T-cell (primary cell): ENCODE results near the gene VPS37D. TPM values are rescaled to one million over a fixed set of nuclear protein-coding genes. Genes with fewer than 3 reads are reported as not detected.

Experiments
- ATAC-seq, 4 experiments: fragments of 200-7000 bp in 3 of 4; fragments of 150-1000 bp in 1 of 4; cut with Tn5 transposase; replicated peaks in 1 of 4; 1 replicate in 3 of 4; 2 replicates in 1 of 4; pipeline ENCODE4 v1.10.0; 2021; ENCODE audit warnings: moderate library complexity in 3 of 4, mild to moderate bottlenecking in 2 of 4, moderate number of reproducible peaks in 1 of 4
- CTCF ChIA-PET, 2 donors: fragments of 300-600 bp; sonication (Branson Sonifier 250); formaldehyde crosslinking; loops; one replicate each; lab custom pipeline; 2022; ENCODE audit warnings: antibody characterized with exemption in 2 of 2; lab: Charles Lee
- POLR2A ChIA-PET, 2 donors: fragments of 300-600 bp; sonication (Branson Sonifier 250); formaldehyde crosslinking; loops; one replicate each; lab custom pipeline; 2022; ENCODE audit warnings: antibody characterized with exemption in 2 of 2; lab: Charles Lee
- DNase-seq, 35 experiments: peaks; one replicate each; pipeline versions ENCODE4 v3.0.0 to v3.0.0-alpha.2; 2013 to 2023
- H3K27ac ChIP-seq: one replicate; pipeline ENCODE4 v1.5.1; 2013; ENCODE audit warnings: low read length
- H3K27me3 ChIP-seq, 2 experiments: replicated peaks in 1 of 2; 1 replicate in 1 of 2; 2 replicates in 1 of 2; pipeline versions ENCODE4 v1.6.1 to v1.7.0; 2013; ENCODE audit warnings: low read length in 1 of 2, mixed read lengths in 1 of 2; ENCODE audit not compliant: control insufficient read depth in 2 of 2, insufficient read depth in 2 of 2; ENCODE audit errors: extremely low read depth in 1 of 2
- H3K36me3 ChIP-seq, 2 donors: 1 replicate in 1 of 2; 2 replicates in 1 of 2; pipeline versions ENCODE4 v1.6.1 to v1.7.0; 2013; ENCODE audit warnings: low read length in 1 of 2; ENCODE audit not compliant: control insufficient read depth in 2 of 2, insufficient read depth in 1 of 2; ENCODE audit errors: extremely low read depth in 1 of 2
- H3K4me1 ChIP-seq, 2 experiments: 1 replicate in 1 of 2; 2 replicates in 1 of 2; pipeline versions ENCODE4 v1.6.1 to v1.7.0; 2013; ENCODE audit warnings: low read length in 2 of 2, mixed read lengths in 1 of 2; ENCODE audit not compliant: insufficient read depth in 2 of 2, control insufficient read depth in 1 of 2; ENCODE audit errors: extremely low read depth in 1 of 2
- H3K4me3 ChIP-seq, 2 donors: 1 replicate in 1 of 2; 2 replicates in 1 of 2; pipeline versions ENCODE4 v1.5.1 to v1.7.0; 2013; ENCODE audit warnings: mild to moderate bottlenecking in 2 of 2, low read length in 1 of 2, moderate library complexity in 1 of 2; ENCODE audit not compliant: control insufficient read depth in 1 of 2; ENCODE audit errors: extremely low read depth in 1 of 2
- H3K9me3 ChIP-seq: 2 replicates; pipeline ENCODE4 v1.7.0; 2013
- H3K27ac Mint-ChIP-seq, 2 donors: one replicate each; pipeline ENCODE4 v1.8.0; 2020 to 2021; ENCODE audit warnings: mild to moderate bottlenecking in 2 of 2, mixed read lengths in 2 of 2
- H3K27me3 Mint-ChIP-seq, 2 donors: one replicate each; pipeline ENCODE4 v1.8.0; 2021 to 2022; ENCODE audit warnings: mixed read lengths in 2 of 2
- H3K36me3 Mint-ChIP-seq: one replicate; pipeline ENCODE4 v1.8.0; 2021; ENCODE audit warnings: mixed read lengths
- H3K4me1 Mint-ChIP-seq, 3 donors: one replicate each; pipeline ENCODE4 v1.8.0; 2020 to 2022; ENCODE audit warnings: mixed read lengths in 3 of 3, mild to moderate bottlenecking in 1 of 3
- H3K4me3 Mint-ChIP-seq, 3 donors: one replicate each; pipeline ENCODE4 v1.8.0; 2020 to 2022; ENCODE audit warnings: mild to moderate bottlenecking in 3 of 3, mixed read lengths in 3 of 3, moderate library complexity in 3 of 3
- H3K9me3 Mint-ChIP-seq, 3 donors: one replicate each; pipeline ENCODE4 v1.8.0; 2020 to 2022; ENCODE audit warnings: mixed read lengths in 3 of 3
- WGBS: methylation state at CpG from one replicate; pipeline ENCODE4 v1.1.5; 2013; ENCODE audit warnings: missing lambda C conversion rate; ENCODE audit not compliant: insufficient coverage; 5-methylcytosine and 5-hydroxymethylcytosine counted together
- total RNA-seq, 35 experiments: library from RNA in 6 of 35; stranded (reverse) in 6 of 35; fragments of 120-200 nt in 1 of 35; gene quantifications; one replicate each; pipeline versions ENCODE4 v1.2.1 to v1.2.4 and lab custom pipeline; 2013 to 2026

The VPS37D gene
- total RNA-seq, 5 donors from 2014 or later (not counting 1 experiment from before 2014, with no cell fraction given) = 0.36 to 1.1 (median 0.57) TPM

GRCh38 chr7:73680501-73680900, 12.9 kb downstream of the VPS37D start:
- WGBS = 96% methylated on average over 4 of the region's 7 CpGs
- ChIA-PET POLR2A (interaction anchor here in 1 of 2 donors (0.6 kb wide), 1 partner anchor 16 kb away, joined by 3 read pairs; no protein-coding TSS in a partner anchor), CTCF (no interaction called here)
- H3K4me1 ChIP-seq = peaks cover 13 to 45% of the 10 kb centered on the region in 2 experiments
- no peak overlapping the region for H3K27ac ChIP-seq
- H3K4me3 Mint-ChIP-seq = peak overlapping the region; percentile 9 to 99 (median 94)
- H3K36me3 Mint-ChIP-seq = peaks cover 19% of the 10 kb centered on the region
- no peak overlapping the region for H3K27ac Mint-ChIP-seq
- DNase-seq = no peak
- peaks cover 4 to 30% of the 10 kb centered on the region in 2 donors for H3K36me3 ChIP-seq
- no peak overlapping the region for H3K4me3 ChIP-seq
- ATAC-seq = no peak
- H3K4me1 Mint-ChIP-seq = peaks cover 28 to 42% (median 38%) of the 10 kb centered on the region in 3 donors
- H3K27me3 ChIP-seq = no peaks in the 10 kb centered on the region
- no peaks in the 10 kb centered on the region for H3K9me3 Mint-ChIP-seq
- H3K27me3 Mint-ChIP-seq = no peaks in the 10 kb centered on the region
- H3K9me3 ChIP-seq = no peaks in the 10 kb centered on the region

- 80% methylated on average over 7 of the region's 8 CpGs for WGBS
- CTCF ChIA-PET = no interaction called here
Observed at GRCh38 chr7:73681031-73681430, 13.4 kb downstream of the VPS37D start.

GRCh38 chr7:73682745-73683055, 15.1 kb downstream of the VPS37D start:
- CTCF ChIA-PET = no interaction called here
- peak overlapping the region; percentile 87 for H3K27ac ChIP-seq
- peaks cover 7 to 44% of the 10 kb centered on the region in 2 donors for H3K36me3 ChIP-seq
- Mint-ChIP-seq H3K4me3 (peak overlapping the region; percentile 94 to 99 (median 96)), H3K36me3 (peaks cover 27% of the 10 kb centered on the region), H3K9me3 (no peaks in the 10 kb centered on the region), H3K27me3 (no peaks in the 10 kb centered on the region), H3K4me1 (peaks cover 28 to 46% (median 46%) of the 10 kb centered on the region in 3 donors), H3K27ac (peak overlapping the region; percentile 58 to 90)
- DNase-seq (no peak), ATAC-seq (no peak)
- peak overlapping the region; percentile 68 to 98 for H3K4me3 ChIP-seq
- no peaks in the 10 kb centered on the region for H3K9me3 ChIP-seq
- H3K27me3 ChIP-seq = no peaks in the 10 kb centered on the region
- POLR2A ChIA-PET = no interaction called here
- peaks cover 13 to 45% of the 10 kb centered on the region in 2 experiments for H3K4me1 ChIP-seq
- 1% methylated on average over 32 of the region's 33 CpGs for WGBS

More at GRCh38 chr7:73681031-73681430, 13.4 kb downstream of the VPS37D start:
- Histone ChIP-seq H3K36me3 (peaks cover 4 to 31% of the 10 kb centered on the region in 2 donors), H3K27me3 (no peaks in the 10 kb centered on the region), H3K4me1 (peaks cover 13 to 45% of the 10 kb centered on the region in 2 experiments), H3K9me3 (no peaks in the 10 kb centered on the region), H3K4me3 (no peak overlapping the region), H3K27ac (no peak overlapping the region)
- Mint-ChIP-seq H3K4me1 (peaks cover 28 to 43% (median 39%) of the 10 kb centered on the region in 3 donors), H3K4me3 (peak overlapping the region; percentile 94 to 99 (median 96)), H3K36me3 (peaks cover 20% of the 10 kb centered on the region), H3K27me3 (no peaks in the 10 kb centered on the region), H3K27ac (no peak overlapping the region), H3K9me3 (no peaks in the 10 kb centered on the region)
- no peak for DNase-seq
- POLR2A ChIA-PET = interaction anchor here in 1 of 2 donors (0.6 kb wide), 1 partner anchor 16 kb away, joined by 3 read pairs; no protein-coding TSS in a partner anchor
- ATAC-seq = no peak

- H3K36me3 ChIP-seq = peaks cover 8 to 43% of the 10 kb centered on the region in 2 donors
- peaks cover 22% of the 10 kb centered on the region for H3K36me3 Mint-ChIP-seq
- no peaks in the 10 kb centered on the region for H3K9me3 ChIP-seq
- under 1% methylated on average over 61 of the region's 68 CpGs for WGBS
- H3K4me3 ChIP-seq = peak within 1 kb of the TSS; percentile 68 to 98
- ChIA-PET POLR2A (no interaction called here), CTCF (no interaction called here)
- no peaks in the 10 kb centered on the region for H3K9me3 Mint-ChIP-seq
- DNase-seq (peak; percentile 85 to 99 (median 96)), ATAC-seq (peak; percentile 97 to 98 (median 98))
- peak within 1 kb of the TSS; percentile 94 to 99 (median 96) for H3K4me3 Mint-ChIP-seq
- H3K27ac Mint-ChIP-seq = peak within 1 kb of the TSS; percentile 90 to 94
- H3K27me3 Mint-ChIP-seq = no peaks in the 10 kb centered on the region
- H3K27ac ChIP-seq = peak within 1 kb of the TSS; percentile 87
- H3K27me3 ChIP-seq = no peaks in the 10 kb centered on the region
- H3K4me1 ChIP-seq = peaks cover 13 to 45% of the 10 kb centered on the region in 2 experiments
- peaks cover 28 to 46% (median 44%) of the 10 kb centered on the region in 3 donors for H3K4me1 Mint-ChIP-seq
Observed at GRCh38 chr7:73683056-73683787, 15.6 kb downstream of the VPS37D start, which contains the start of the genes BUD23 and DNAJC30. Gene BUD23 (plus strand): TSS chr7:73683597. CDS start chr7:73683626, 29 bp downstream. Gene DNAJC30 (minus strand): TSS chr7:73683453. CDS start chr7:73683423, 30 bp downstream.

- peak; percentile 24 to 37 (median 31) for ATAC-seq
- H3K9me3 Mint-ChIP-seq = no peaks in the 10 kb centered on the region
- peaks cover 28 to 50% (median 49%) of the 10 kb centered on the region in 3 donors for H3K4me1 Mint-ChIP-seq
- H3K9me3 ChIP-seq = no peaks in the 10 kb centered on the region
- peak overlapping the region; percentile 52 for H3K27ac ChIP-seq
- peaks cover 22% of the 10 kb centered on the region for H3K36me3 Mint-ChIP-seq
- peaks cover 13 to 42% of the 10 kb centered on the region in 2 donors for H3K36me3 ChIP-seq
- 16% methylated on average over 44 of the region's 58 CpGs for WGBS
- peak overlapping the region; percentile 90 to 94 for H3K27ac Mint-ChIP-seq
- peak overlapping the region; percentile 94 to 99 (median 96) for H3K4me3 Mint-ChIP-seq
- peak overlapping the region; percentile 68 to 98 for H3K4me3 ChIP-seq
- POLR2A ChIA-PET = interaction anchor here in 1 of 2 donors (0.5 kb wide), 1 partner anchor 106 kb away, joined by 3 read pairs; the partner anchor contains the start of gene TBL2
- H3K27me3 Mint-ChIP-seq = no peaks in the 10 kb centered on the region
- H3K4me1 ChIP-seq = peaks cover 13 to 45% of the 10 kb centered on the region in 2 experiments
- peak in 1 of 35 experiments; percentile 16 for DNase-seq
- CTCF ChIA-PET = no interaction called here
- no peaks in the 10 kb centered on the region for H3K27me3 ChIP-seq
Observed at GRCh38 chr7:73683788-73684693, 16.4 kb downstream of the VPS37D start.
